Putamen (tissue), 1 donor: ENCODE results near the gene IL31.

ENCODE experiments used
- DNase-seq: peaks from one replicate; pipeline ENCODE4 v3.0.0-alpha.2; 2016; ENCODE audit warnings: low spot score

IL31 gene

GRCh38 chr12:122155705-122156104 is 18.3 kb downstream of the IL31 start:
- DNase-seq = no peak

GRCh38 chr12:122152754-122153153 is 21.3 kb downstream of the IL31 start:
- DNase-seq = no peak

GRCh38 chr12:122150127-122150681 is 23.8 kb downstream of the IL31 start:
- DNase-seq = no peak

- no peak for DNase-seq
Observed at GRCh38 chr12:122148657-122149056, 25.4 kb downstream of the IL31 start.

- no peak for DNase-seq
Observed at GRCh38 chr12:122147514-122148290, 26.3 kb downstream of the IL31 start.

GRCh38 chr12:122145505-122146330 is 28.3 kb downstream of the IL31 start:
- no peak for DNase-seq

- DNase-seq = no peak
Observed at GRCh38 chr12:122144885-122145284, 29.1 kb downstream of the IL31 start.

- DNase-seq = no peak
Observed at GRCh38 chr12:122142857-122143256, 31.2 kb downstream of the IL31 start.

GRCh38 chr12:122141911-122142725 is 31.9 kb downstream of the IL31 start:
- no peak for DNase-seq

GRCh38 chr12:122140467-122141257 is 33.4 kb downstream of the IL31 start:
- no peak for DNase-seq

GRCh38 chr12:122139941-122140340 is 34.1 kb downstream of the IL31 start:
- DNase-seq = no peak

GRCh38 chr12:122139266-122139665 is 34.8 kb downstream of the IL31 start:
- no peak for DNase-seq

- DNase-seq = no peak
Observed at GRCh38 chr12:122138616-122139015, 35.4 kb downstream of the IL31 start.

- no peak for DNase-seq
Observed at GRCh38 chr12:122138181-122138580, 35.8 kb downstream of the IL31 start.

GRCh38 chr12:122137681-122138080 is 36.3 kb downstream of the IL31 start:
- no peak for DNase-seq

- no peak for DNase-seq
Observed at GRCh38 chr12:122137229-122137628, 36.8 kb downstream of the IL31 start.

GRCh38 chr12:122135437-122136031 is 38.5 kb downstream of the IL31 start:
- no peak for DNase-seq

- no peak for DNase-seq
Observed at GRCh38 chr12:122133192-122133950, 40.6 kb downstream of the IL31 start.

- no peak for DNase-seq
Observed at GRCh38 chr12:122130150-122130549, 43.9 kb downstream of the IL31 start.

GRCh38 chr12:122129131-122129530 is 44.9 kb downstream of the IL31 start:
- no peak for DNase-seq
